HepG2 (cell line): Measurements from ENCODE around the gene DLST. TPM values are rescaled to one million over a fixed set of nuclear protein-coding genes. Genes with fewer than 3 reads are reported as not detected.

Experiments
- ATAC-seq: fragments of 200-7000 bp; cut with Tn5 transposase; 3 replicates; pipeline ENCODE4 v1.9.1; 2020; ENCODE audit warnings: mild to moderate bottlenecking, moderate library complexity
- BruUV-seq: library from RNA; stranded (reverse); fragments of 400-500 nt; replicated peaks from 2 replicates; lab custom pipeline; 2021; lab: Mats Ljungman, UMichigan
- CTCF ChIA-PET: fragments of 300-600 bp; formaldehyde crosslinking; extraction: SDS; loops from one replicate; lab custom pipeline; 2021; ENCODE audit warnings: low total read pairs, inconsistent platforms, low intra/inter-chr PET ratio; lab: Yijun Ruan, JAX
- POLR2A ChIA-PET: fragments of 350-600 bp; sonication (Branson Sonifier 250); formaldehyde crosslinking; loops from one replicate; lab custom pipeline; 2020; ENCODE audit warnings: antibody characterized with exemption, inconsistent platforms; lab: Yijun Ruan, JAX
- DNase-seq: peaks from one replicate; pipeline ENCODE4 v3.0.0-alpha.2; 2015; ENCODE audit warnings: low spot score
- FAIRE-seq: peaks from 3 replicates; lab custom pipeline; 2011; peaks lifted over from hg19 to GRCh38; lab: Jason Lieb, UNC
- H2AFZ ChIP-seq: one replicate; pipeline ENCODE4 v1.6.1; 2011; ENCODE audit warnings: low read length, inconsistent platforms
- H3K27ac ChIP-seq: fragments of 300-600 bp; 3 replicates; pipeline ENCODE4 v1.8.0; 2011; ENCODE audit warnings: mixed run types, mild to moderate bottlenecking, mixed read lengths, low read length, inconsistent platforms; ENCODE audit not compliant: insufficient read depth; ENCODE audit errors: extremely low read length
- H3K27me3 ChIP-seq, 2 experiments: fragments of 200-600 bp in 1 of 2; 2 replicates in 1 of 2; 3 replicates in 1 of 2; pipeline versions ENCODE4 v1.6.0 to v1.8.0; 2011; ENCODE audit warnings: low read length in 2 of 2, mild to moderate bottlenecking in 2 of 2, moderate library complexity in 2 of 2, inconsistent platforms in 1 of 2; ENCODE audit not compliant: insufficient read depth in 2 of 2, control insufficient read depth in 1 of 2
- H3K36me3 ChIP-seq, 2 experiments: fragments of 200-600 bp in 1 of 2; replicated peaks in 1 of 2; 2 replicates in 1 of 2; 3 replicates in 1 of 2; pipeline versions ENCODE4 v1.5.1 to v1.8.0; 2011; ENCODE audit warnings: low read length in 2 of 2, inconsistent platforms in 1 of 2; ENCODE audit not compliant: insufficient read depth in 2 of 2, control insufficient read depth in 1 of 2
- H3K4me1 ChIP-seq: 2 replicates; pipeline ENCODE4 v1.5.1; 2012; ENCODE audit warnings: low read length, inconsistent platforms; ENCODE audit not compliant: insufficient read depth
- H3K4me2 ChIP-seq: 2 replicates; pipeline ENCODE4 v1.6.0; 2011; ENCODE audit warnings: low read depth, low read length, inconsistent platforms
- H3K4me3 ChIP-seq, 3 experiments: fragments of 200-600 bp in 1 of 3; sonication (generic), shearing (Covaris generic) in 1 of 3; replicated peaks in 1 of 3; 2 replicates each; pipeline ENCODE4 v1.5.1; 2011 to 2016; ENCODE audit warnings: low read length in 3 of 3, inconsistent platforms in 2 of 3, low read depth in 2 of 3, mild to moderate bottlenecking in 2 of 3, control low read depth in 1 of 3, mixed read lengths in 1 of 3; ENCODE audit not compliant: insufficient read depth in 1 of 3
- H3K79me2 ChIP-seq: one replicate; pipeline ENCODE4 v1.6.1; 2011; ENCODE audit warnings: low read length, inconsistent platforms; ENCODE audit not compliant: insufficient read depth
- H3K9ac ChIP-seq: 2 replicates; pipeline ENCODE4 v1.6.0; 2011; ENCODE audit warnings: mild to moderate bottlenecking, low read depth, low read length, inconsistent platforms; ENCODE audit not compliant: insufficient read depth
- H3K9me3 ChIP-seq: 2 replicates; pipeline ENCODE4 v1.5.1; 2012; ENCODE audit warnings: mild to moderate bottlenecking, low read length
- H4K20me1 ChIP-seq: 2 replicates; pipeline ENCODE4 v1.6.0; 2011; ENCODE audit warnings: inconsistent platforms, mild to moderate bottlenecking, low read length, moderate library complexity; ENCODE audit not compliant: insufficient read depth
- ARNT ChIP-seq: fragments of 450-650 bp; IDR thresholded peaks from 2 replicates; pipeline ENCODE4 v1.6.1; 2017
- CC2D1A ChIP-seq: sonication (generic); formaldehyde crosslinking; IDR thresholded peaks from 2 replicates; pipeline ENCODE4 v1.8.1; 2023; ENCODE audit warnings: mild to moderate bottlenecking, missing genetic modification reagents
- CREB1 ChIP-seq, 2 experiments: fragments of 450-650 bp in 1 of 2; IDR thresholded peaks; 2 replicates each; pipeline ENCODE4 v1.6.1; 2016 to 2017; ENCODE audit warnings: control low read depth in 1 of 2, mild to moderate bottlenecking in 1 of 2, missing compliant biosample characterization in 1 of 2, missing genetic modification characterization in 1 of 2
- DPF2 ChIP-seq: sonication (generic); formaldehyde crosslinking; IDR thresholded peaks from 2 replicates; pipeline ENCODE4 v1.4.0; 2020; ENCODE audit warnings: mild to moderate bottlenecking, low read depth, missing genetic modification reagents, borderline replicate concordance
- E2F2 ChIP-seq: sonication (generic); formaldehyde crosslinking; IDR thresholded peaks from 2 replicates; pipeline ENCODE4 v1.4.0; 2020; ENCODE audit warnings: missing genetic modification reagents, borderline replicate concordance
- ELF3 ChIP-seq: IDR thresholded peaks from 2 replicates; pipeline ENCODE4 v1.6.1; 2016; ENCODE audit warnings: missing genetic modification reagents, missing compliant biosample characterization
- HNRNPH1 ChIP-seq: fragments of 200-400 bp; formaldehyde crosslinking; optimal IDR thresholded peaks from 2 replicates; pipeline ENCODE3; 2017; ENCODE audit warnings: mild to moderate bottlenecking, low read depth, low read length
- MLLT10 ChIP-seq: sonication (generic); formaldehyde crosslinking; IDR thresholded peaks from 2 replicates; pipeline ENCODE4 v1.4.0; 2020; ENCODE audit warnings: missing genetic modification reagents
- MZF1 ChIP-seq: sonication (generic); formaldehyde crosslinking; IDR thresholded peaks from 2 replicates; pipeline ENCODE4 v1.8.1; 2023; ENCODE audit warnings: mild to moderate bottlenecking, missing genetic modification reagents, borderline replicate concordance
- NCOA2 ChIP-seq: sonication (generic); formaldehyde crosslinking; IDR thresholded peaks from 2 replicates; pipeline ENCODE4 v1.8.0; 2022; ENCODE audit warnings: inconsistent platforms
- NFKB2 ChIP-seq: sonication (generic); formaldehyde crosslinking; IDR thresholded peaks from 2 replicates; pipeline ENCODE4 v1.4.0; 2020; ENCODE audit warnings: missing genetic modification reagents, borderline replicate concordance
- PHF21A ChIP-seq: sonication (generic); formaldehyde crosslinking; IDR thresholded peaks from 2 replicates; pipeline ENCODE4 v1.5.0; 2020; ENCODE audit warnings: mild to moderate bottlenecking, missing genetic modification reagents
- PLSCR1 ChIP-seq: sonication (generic); formaldehyde crosslinking; IDR thresholded peaks from 2 replicates; pipeline ENCODE4 v1.5.0; 2020; ENCODE audit warnings: missing genetic modification reagents, mild to moderate bottlenecking, borderline replicate concordance
- TAF1 ChIP-seq: sonication (generic); formaldehyde crosslinking; IDR thresholded peaks from 2 replicates; pipeline ENCODE4 v1.4.0; 2020; ENCODE audit warnings: missing genetic modification reagents
- TOE1 ChIP-seq: sonication (generic); formaldehyde crosslinking; IDR thresholded peaks from 2 replicates; pipeline ENCODE4 v1.4.0; 2020; ENCODE audit warnings: mild to moderate bottlenecking, missing genetic modification reagents
- ZNF17 ChIP-seq: sonication (generic); formaldehyde crosslinking; IDR thresholded peaks from 2 replicates; pipeline ENCODE4 v1.5.0; 2020; ENCODE audit warnings: mild to moderate bottlenecking, missing genetic modification reagents
- ZNF589 ChIP-seq: sonication (generic); formaldehyde crosslinking; conservative IDR thresholded peaks from 2 replicates; pipeline ENCODE4 v1.8.0; 2022; ENCODE audit warnings: mild to moderate bottlenecking, moderate library complexity, missing genetic modification reagents
- ZNF703 ChIP-seq: sonication (generic); formaldehyde crosslinking; IDR thresholded peaks from 2 replicates; pipeline ENCODE4 v1.5.1; 2020; ENCODE audit warnings: missing genetic modification reagents, mild to moderate bottlenecking, moderate library complexity, borderline replicate concordance
- ZSCAN30 ChIP-seq: sonication (generic); formaldehyde crosslinking; IDR thresholded peaks from 2 replicates; pipeline ENCODE4 v1.5.0; 2020; ENCODE audit warnings: mild to moderate bottlenecking, missing genetic modification reagents
- WGBS: methylation state at CpG from one replicate; pipeline ENCODE4 v1.1.6; 2017; ENCODE audit warnings: low lambda C conversion rate; 5-methylcytosine and 5-hydroxymethylcytosine counted together
- in situ Hi-C: cut with HindIII; loops from 2 replicates; pipeline ENCODE4 v1.10.0; 2017; ENCODE audit warnings: low pct_unique_long_range_greater_than_20kb; ENCODE audit not compliant: extremely low pct_ligation_motif_present
- intact Hi-C: fragments of 100-400 bp; cut with micrococcal nuclease; formaldehyde crosslinking; loops from one replicate; pipeline ENCODE4 v1.10.0; 2022; ENCODE audit not compliant: unreplicated experiment
- polyA plus RNA-seq, 8 experiments: library from polyadenylated mRNA; depleted of rRNA in 3 of 8; stranded (reverse) in 7 of 8; unstranded in 1 of 8; fragments of >200 nt; fragmentation: Illumina TruSeq in 4 of 8; extraction: Trizol in 4 of 8; gene quantifications; 2 replicates each; pipeline versions ENCODE4 v1.2.1 to v1.2.3, GENCODE V29; 2011 to 2016; ENCODE audit warnings: low read depth in 4 of 8, missing spikeins in 1 of 8, mixed read lengths in 1 of 8; ENCODE audit not compliant: insufficient read depth in 1 of 8
- total RNA-seq, 5 experiments: library from RNA; depleted of rRNA; stranded (reverse); fragments of >200 nt; fragmentation: Illumina TruSeq; extraction: Trizol; gene quantifications; 2 replicates each; pipeline ENCODE4 v1.2.3, GENCODE V29; 2016; ENCODE audit warnings: low read depth in 1 of 5

Gene DLST
- total and polyA plus RNA-seq, 2 of the 13 experiments (the other 11 are each of a cell fraction or from before 2014, with no cell fraction given): 56.5 to 94.3 TPM

- in situ Hi-C loops (no loop called here), intact Hi-C loops (no loop called here)
- peaks cover 7% of the 10 kb centered on the region for H3K4me1 ChIP-seq
- no peak for TF ChIP-seq ARNT
- no peak for TF ChIP-seq CREB1 (IDR thresholded peaks at IDR 0.05)
- no peak for TF ChIP-seq CREB1 (CRISPR knock-in tag; IDR thresholded peaks at IDR 0.05)
- no peak for TF ChIP-seq ZNF17 (CRISPR knock-in tag)
- no peak for TF ChIP-seq ZNF703
- TF ChIP-seq ELF3: no peak
- TF ChIP-seq MZF1 (CRISPR knock-in tag): no peak
- TF ChIP-seq ZSCAN30 (CRISPR knock-in tag): no peak
- TF ChIP-seq E2F2 (CRISPR knock-in tag): no peak
- TF ChIP-seq CC2D1A (CRISPR knock-in tag): no peak
- TF ChIP-seq MLLT10: no peak
- no peak for TF ChIP-seq PHF21A (CRISPR knock-in tag)
- no peak for TF ChIP-seq DPF2
- no peak for TF ChIP-seq TAF1 (CRISPR knock-in tag)
- TF ChIP-seq ZNF589 (CRISPR knock-in tag): no peak
- TF ChIP-seq NFKB2 (CRISPR knock-in tag): no peak
- no peak for TF ChIP-seq PLSCR1 (CRISPR knock-in tag)
- TF ChIP-seq HNRNPH1: no peak
- TF ChIP-seq TOE1 (CRISPR knock-in tag): no peak
- TF ChIP-seq NCOA2: no peak
- TF ChIP-seq, all 625 proteins: peak for 0
- Histone ChIP-seq H2AFZ (no peak overlapping the region), H3K4me3 (no peak overlapping the region), H3K27ac (no peak overlapping the region), H3K79me2 (no peaks in the 10 kb centered on the region), H3K9ac (no peak overlapping the region), H4K20me1 (no peaks in the 10 kb centered on the region), H3K4me2 (no peak overlapping the region), H3K27me3 (no peaks in the 10 kb centered on the region), H3K36me3 (no peaks in the 10 kb centered on the region), H3K9me3 (no peaks in the 10 kb centered on the region)
- no TSS peak for BruUV-seq
- POLR2A ChIA-PET: no interaction called here
- CTCF ChIA-PET: no interaction called here
- FAIRE-seq (no peak), DNase-seq (no peak), ATAC-seq (no peak)
- 86% methylated on average over 2 of the region's 2 CpGs for WGBS
Observed at GRCh38 chr14:74848768-74849167, 32.9 kb upstream of the DLST start.
